SK-N-SH (cell line): Measurements from ENCODE around the gene TOR4A. TPM values are rescaled to one million over a fixed set of nuclear protein-coding genes. Genes with fewer than 3 reads are reported as not detected.

Experiments
- CTCF ChIA-PET: fragments of 300-600, 350-600 bp; formaldehyde crosslinking; extraction: SDS; loops from one replicate; lab custom pipeline; 2021; lab: Yijun Ruan, JAX
- POLR2A ChIA-PET: fragments of 350-600 bp; sonication (Branson Sonifier 250); formaldehyde crosslinking; extraction: SDS; loops from one replicate; lab custom pipeline; 2020; ENCODE audit warnings: antibody characterized with exemption, inconsistent platforms; lab: Yijun Ruan, JAX
- DNase-seq: peaks from one replicate; pipeline ENCODE4 v3.0.0; 2012
- H2AFZ ChIP-seq: fragments of 200-600 bp; sonication (generic); 2 replicates; pipeline ENCODE4 v1.8.1; 2016; ENCODE audit warnings: antibody characterized with exemption, mild to moderate bottlenecking, low read depth
- H3F3A ChIP-seq: fragments of 200-600 bp; sonication (generic); replicated peaks from 2 replicates; pipeline ENCODE3; 2016; ENCODE audit warnings: antibody characterized with exemption, mild to moderate bottlenecking; ENCODE audit not compliant: insufficient read depth
- H3K27ac ChIP-seq, 2 experiments: fragments of 200-500 bp in 1 of 2; fragments of 200-600 bp in 1 of 2; sonication (Bioruptor generic) in 1 of 2; sonication (generic), shearing (Covaris generic) in 1 of 2; 2 replicates each; pipeline versions ENCODE4 v1.5.1 to v1.6.1; 2014 to 2016; ENCODE audit warnings: low read depth in 2 of 2, inconsistent platforms in 1 of 2, low read length in 1 of 2, mild to moderate bottlenecking in 1 of 2, mixed read lengths in 1 of 2
- H3K27me3 ChIP-seq: fragments of 200-600 bp; sonication (generic), shearing (Covaris generic); 2 replicates; pipeline ENCODE4 v1.6.1; 2016; ENCODE audit warnings: mixed run types; ENCODE audit not compliant: insufficient read depth
- H3K36me3 ChIP-seq, 2 experiments: fragments of 200-500 bp in 1 of 2; fragments of 200-600 bp in 1 of 2; sonication (Bioruptor generic) in 1 of 2; sonication (generic) in 1 of 2; replicated peaks in 1 of 2; 2 replicates each; pipeline versions ENCODE3 to v1.5.1; 2014 to 2016; ENCODE audit warnings: low read length in 1 of 2, mild to moderate bottlenecking in 1 of 2; ENCODE audit not compliant: insufficient read depth in 2 of 2, control insufficient read depth in 1 of 2
- H3K4me1 ChIP-seq, 2 experiments: fragments of 200-500 bp in 1 of 2; fragments of 200-600 bp in 1 of 2; sonication (Bioruptor generic) in 1 of 2; sonication (generic), shearing (Covaris generic) in 1 of 2; 2 replicates each; pipeline versions ENCODE4 v1.5.1 to v1.6.1; 2014 to 2016; ENCODE audit warnings: low read depth in 1 of 2, low read length in 1 of 2, mixed run types in 1 of 2; ENCODE audit not compliant: insufficient read depth in 2 of 2, control insufficient read depth in 1 of 2
- H3K4me2 ChIP-seq: fragments of 200-600 bp; sonication (generic), shearing (Covaris generic); 2 replicates; pipeline ENCODE4 v1.6.1; 2017; ENCODE audit warnings: mixed run types
- H3K4me3 ChIP-seq, 2 experiments: fragments of 200-500 bp in 1 of 2; fragments of 200-600 bp in 1 of 2; sonication (Bioruptor generic) in 1 of 2; sonication (generic), shearing (Covaris generic) in 1 of 2; 2 replicates each; pipeline versions ENCODE4 v1.5.1 to v1.8.1; 2014 to 2016; ENCODE audit warnings: low read depth in 2 of 2, inconsistent platforms in 1 of 2, low read length in 1 of 2, mild to moderate bottlenecking in 1 of 2, mixed read lengths in 1 of 2, moderate library complexity in 1 of 2
- H3K79me2 ChIP-seq: fragments of 200-600 bp; sonication (generic); 2 replicates; pipeline ENCODE4 v1.8.1; 2017; ENCODE audit warnings: mild to moderate bottlenecking; ENCODE audit not compliant: insufficient read depth
- H3K9ac ChIP-seq: fragments of 200-600 bp; sonication (generic); 2 replicates; pipeline ENCODE4 v1.6.1; 2017; ENCODE audit warnings: mixed run types
- H3K9me2 ChIP-seq: fragments of 200-600 bp; sonication (generic); 2 replicates; pipeline ENCODE4 v1.6.1; 2017; ENCODE audit warnings: mixed run types
- H3K9me3 ChIP-seq: fragments of 200-600 bp; sonication (generic); 2 replicates; pipeline ENCODE4 v1.6.1; 2017; ENCODE audit warnings: mixed run types, mild to moderate bottlenecking, moderate library complexity
- H4K20me1 ChIP-seq: fragments of 200-600 bp; sonication (generic); 2 replicates; pipeline ENCODE4 v1.6.1; 2017; ENCODE audit warnings: mild to moderate bottlenecking, mixed run types; ENCODE audit not compliant: insufficient read depth
- EZH2phosphoT487 ChIP-seq: fragments of 200-600 bp; sonication (generic); IDR thresholded peaks from 2 replicates; pipeline ENCODE4 v1.6.1; 2017; ENCODE audit warnings: low read depth, mixed run types, mild to moderate bottlenecking, antibody characterized with exemption, moderate library complexity, borderline replicate concordance
- FOSL2 ChIP-seq: IDR thresholded peaks from 2 replicates; pipeline ENCODE4 v1.4.0; 2012; ENCODE audit warnings: low read depth, mild to moderate bottlenecking, moderate library complexity, borderline replicate concordance
- FOXJ3 ChIP-seq: sonication (generic); formaldehyde crosslinking; IDR thresholded peaks from 2 replicates; pipeline ENCODE4 v1.5.1; 2020; ENCODE audit warnings: mild to moderate bottlenecking, missing genetic modification reagents
- GABPA ChIP-seq: IDR thresholded peaks from 2 replicates; pipeline ENCODE4 v1.4.0; 2012; ENCODE audit warnings: low read depth, mild to moderate bottlenecking
- GATA2 ChIP-seq: sonication (generic); formaldehyde crosslinking; IDR thresholded peaks from 2 replicates; pipeline ENCODE4 v1.5.0; 2020; ENCODE audit warnings: mild to moderate bottlenecking, missing genetic modification reagents
- IRF3 ChIP-seq: fragments of 150-350 bp; IDR thresholded peaks from 2 replicates; pipeline ENCODE4 v1.6.1; 2016; ENCODE audit warnings: mild to moderate bottlenecking, low read depth, low read length
- MEF2A ChIP-seq: IDR thresholded peaks from 2 replicates; pipeline ENCODE4 v1.4.0; 2012; ENCODE audit warnings: low read depth, borderline replicate concordance
- MXI1 ChIP-seq: IDR thresholded peaks from 2 replicates; pipeline ENCODE4 v1.6.1; 2012; ENCODE audit warnings: mild to moderate bottlenecking, low read depth, low read length, improper control_type of control experiment
- RAD21 ChIP-seq: IDR thresholded peaks from 2 replicates; pipeline ENCODE4 v1.6.1; 2012; ENCODE audit warnings: mild to moderate bottlenecking, low read length
- RXRA ChIP-seq: IDR thresholded peaks from 2 replicates; pipeline ENCODE4 v1.4.0; 2012; ENCODE audit warnings: low read depth, mild to moderate bottlenecking, borderline replicate concordance
- SMC3 ChIP-seq: IDR thresholded peaks from 2 replicates; pipeline ENCODE4 v1.6.1; 2012; ENCODE audit warnings: low read depth, low read length, improper control_type of control experiment
- TAF1 ChIP-seq: IDR thresholded peaks from 2 replicates; pipeline ENCODE4 v1.6.1; 2012; ENCODE audit warnings: low read depth, mild to moderate bottlenecking, low read length, moderate library complexity, borderline replicate concordance
- YY1 ChIP-seq: IDR thresholded peaks from 2 replicates; pipeline ENCODE4 v1.4.0; 2012; ENCODE audit warnings: low read depth, mild to moderate bottlenecking
- WGBS: methylation state at CpG from one replicate; pipeline ENCODE4 v1.1.6; 2017; ENCODE audit warnings: low lambda C conversion rate; 5-methylcytosine and 5-hydroxymethylcytosine counted together
- polyA plus RNA-seq, 3 experiments: library from polyadenylated mRNA; depleted of rRNA; stranded (reverse); fragments of >200 nt; gene quantifications; 2 replicates each; pipeline ENCODE4 v1.2.3, GENCODE V29; 2012
- TF ChIP-seq, protein P1 (sequence below): IDR thresholded peaks from 2 replicates; pipeline ENCODE4 v1.4.0; 2012; ENCODE audit warnings: low read depth, borderline replicate concordance
- TF ChIP-seq, protein P2 (sequence below): IDR thresholded peaks from 2 replicates; pipeline ENCODE4 v1.4.0; 2012; ENCODE audit warnings: low read depth
- TF ChIP-seq, protein P3 (sequence below): fragments of 150-350 bp; IDR thresholded peaks from 2 replicates; pipeline ENCODE4 v1.6.1; 2017; ENCODE audit warnings: antibody characterized with exemption, low read length, low read depth, borderline replicate concordance

The TOR4A gene
- polyA plus RNA-seq, 1 of the 3 experiments (the other 2 are of a cell fraction): 0.81 TPM

GRCh38 chr9:137314561-137315560 is 37.3 kb downstream of the TOR4A start:
- peak; percentile 43 for DNase-seq
- Histone ChIP-seq H3K4me2 (no peak overlapping the region), H3K4me3 (no peak overlapping the region), H2AFZ (no peak overlapping the region), H3K27me3 (no peaks in the 10 kb centered on the region), H4K20me1 (no peaks in the 10 kb centered on the region), H3F3A (no peaks in the 10 kb centered on the region), H3K9me3 (no peaks in the 10 kb centered on the region), H3K36me3 (no peaks in the 10 kb centered on the region), H3K79me2 (no peaks in the 10 kb centered on the region), H3K27ac (no peak overlapping the region), H3K9ac (no peak overlapping the region), H3K9me2 (no peaks in the 10 kb centered on the region), H3K4me1 (no peaks in the 10 kb centered on the region; a peak in 1 of 4 replicates)
- CTCF ChIA-PET: interaction anchor here (7.5 kb wide), 1 partner anchor 12 kb away, joined by 74 read pairs; the partner anchor contains the start of gene NRARP
- 91% methylated on average over 15 of the region's 42 CpGs for WGBS
- no peak for TF ChIP-seq FOXJ3 (CRISPR knock-in tag)
- no peak for TF ChIP-seq MEF2A
- TF ChIP-seq SMC3: no peak
- no peak for TF ChIP-seq RAD21
- TF ChIP-seq YY1: no peak
- no peak for TF ChIP-seq RXRA
- TF ChIP-seq EZH2phosphoT487: no peak
- TF ChIP-seq, protein P1, sequence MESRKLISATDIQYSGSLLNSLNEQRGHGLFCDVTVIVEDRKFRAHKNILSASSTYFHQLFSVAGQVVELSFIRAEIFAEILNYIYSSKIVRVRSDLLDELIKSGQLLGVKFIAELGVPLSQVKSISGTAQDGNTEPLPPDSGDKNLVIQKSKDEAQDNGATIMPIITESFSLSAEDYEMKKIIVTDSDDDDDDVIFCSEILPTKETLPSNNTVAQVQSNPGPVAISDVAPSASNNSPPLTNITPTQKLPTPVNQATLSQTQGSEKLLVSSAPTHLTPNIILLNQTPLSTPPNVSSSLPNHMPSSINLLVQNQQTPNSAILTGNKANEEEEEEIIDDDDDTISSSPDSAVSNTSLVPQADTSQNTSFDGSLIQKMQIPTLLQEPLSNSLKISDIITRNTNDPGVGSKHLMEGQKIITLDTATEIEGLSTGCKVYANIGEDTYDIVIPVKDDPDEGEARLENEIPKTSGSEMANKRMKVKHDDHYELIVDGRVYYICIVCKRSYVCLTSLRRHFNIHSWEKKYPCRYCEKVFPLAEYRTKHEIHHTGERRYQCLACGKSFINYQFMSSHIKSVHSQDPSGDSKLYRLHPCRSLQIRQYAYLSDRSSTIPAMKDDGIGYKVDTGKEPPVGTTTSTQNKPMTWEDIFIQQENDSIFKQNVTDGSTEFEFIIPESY: no peak
- TF ChIP-seq TAF1: no peak
- no peak for TF ChIP-seq FOSL2
- no peak for TF ChIP-seq GATA2 (CRISPR knock-in tag)
- TF ChIP-seq, protein P2, sequence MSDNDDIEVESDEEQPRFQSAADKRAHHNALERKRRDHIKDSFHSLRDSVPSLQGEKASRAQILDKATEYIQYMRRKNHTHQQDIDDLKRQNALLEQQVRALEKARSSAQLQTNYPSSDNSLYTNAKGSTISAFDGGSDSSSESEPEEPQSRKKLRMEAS: no peak
- TF ChIP-seq MXI1: no peak
- POLR2A ChIA-PET: interaction anchor here (1.0 to 1.3 kb wide), 2 partner anchors 13 to 108 kb away, joined by 3 read pairs; partner anchors contain the start of genes EXD3, NOXA1 and NRARP

DNA sequence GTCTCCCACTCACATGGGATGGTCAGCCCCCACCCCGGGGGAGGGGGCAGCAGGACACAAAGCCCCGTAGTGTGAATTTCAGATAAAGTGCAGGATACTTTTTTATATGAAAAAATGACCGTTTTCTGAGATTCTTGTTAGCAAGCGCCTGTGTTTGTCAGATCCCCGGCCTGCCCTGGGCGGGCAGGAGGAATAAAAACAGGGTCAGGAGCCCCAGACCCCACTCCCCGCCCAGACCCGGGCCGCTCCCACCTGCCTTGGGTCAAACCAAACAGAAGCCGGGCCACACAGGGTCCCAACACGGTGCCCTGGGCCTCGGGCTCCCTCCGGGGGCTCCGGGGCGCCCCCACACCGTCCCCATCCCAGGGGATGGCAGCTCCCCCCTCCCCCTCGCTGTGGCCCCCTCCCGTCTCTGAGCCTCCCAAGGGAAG is 38.1 kb downstream of the TOR4A start:
- 49% methylated on average over 6 of the region's 18 CpGs for WGBS
- no peaks in the 10 kb centered on the region for H3K79me2 ChIP-seq
- peak overlapping the region in 1 of 2 experiments; percentile 12; a peak in 1 of 4 replicates for H3K4me3 ChIP-seq
- no peak overlapping the region for H3K27ac ChIP-seq
- CTCF ChIA-PET: interaction anchor here (7.5 kb wide), 1 partner anchor 13 kb away, joined by 74 read pairs; the partner anchor contains the start of gene NRARP
- no peaks in the 10 kb centered on the region; a peak in 1 of 4 replicates for H3K4me1 ChIP-seq
- no peaks in the 10 kb centered on the region for H3F3A ChIP-seq
- no peak overlapping the region for H3K4me2 ChIP-seq
- DNase-seq: no peak
- TF ChIP-seq, protein P1: no peak
- TF ChIP-seq GABPA: no peak
- TF ChIP-seq SMC3: no peak
- TF ChIP-seq MEF2A: no peak
- no peak for TF ChIP-seq MXI1
- no peak for TF ChIP-seq EZH2phosphoT487
- TF ChIP-seq, protein P3, sequence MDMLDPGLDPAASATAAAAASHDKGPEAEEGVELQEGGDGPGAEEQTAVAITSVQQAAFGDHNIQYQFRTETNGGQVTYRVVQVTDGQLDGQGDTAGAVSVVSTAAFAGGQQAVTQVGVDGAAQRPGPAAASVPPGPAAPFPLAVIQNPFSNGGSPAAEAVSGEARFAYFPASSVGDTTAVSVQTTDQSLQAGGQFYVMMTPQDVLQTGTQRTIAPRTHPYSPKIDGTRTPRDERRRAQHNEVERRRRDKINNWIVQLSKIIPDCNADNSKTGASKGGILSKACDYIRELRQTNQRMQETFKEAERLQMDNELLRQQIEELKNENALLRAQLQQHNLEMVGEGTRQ: no peak
- no peak for TF ChIP-seq IRF3
- TF ChIP-seq, all 33 proteins: peak for 0
- no peaks in the 10 kb centered on the region for H3K9me3 ChIP-seq
- H3K9ac ChIP-seq: no peak overlapping the region
- H3K9me2 ChIP-seq: no peaks in the 10 kb centered on the region
- H3K27me3 ChIP-seq: no peaks in the 10 kb centered on the region
- H3K36me3 ChIP-seq: no peaks in the 10 kb centered on the region
- POLR2A ChIA-PET: interaction anchor here (1.0 to 1.3 kb wide), 2 partner anchors 14 to 108 kb away, joined by 3 read pairs; partner anchors contain the start of genes EXD3, NOXA1 and NRARP
- H2AFZ ChIP-seq: no peak overlapping the region
- H4K20me1 ChIP-seq: no peaks in the 10 kb centered on the region
